ENCODE data around the gene ACTN1. TPM values are rescaled to one million over a fixed set of nuclear protein-coding genes. Genes with fewer than 3 reads are reported as not detected.
A peak's percentile ranks its signal among the peaks of the same experiment; 100 is the strongest.

Gene ACTN1
- total and polyA plus RNA-seq, 7 experiments from 2014 or later: 41.3 to 390 (median 227) TPM

- Histone ChIP-seq H3K4me3 (ENCODE audit: low read length) (no peak overlapping the region), H3K4me1 (ENCODE audit: control insufficient read depth in 2 of 2, insufficient read depth in 2 of 2, low read length in 2 of 2) (peaks cover 0 to 73% of the 10 kb centered on the region in 2 donors), H3K27ac (ENCODE audit: low read depth, low read length) (peak overlapping the region; percentile 59), H3K36me3 (ENCODE audit: control insufficient read depth in 2 of 3, insufficient read depth in 3 of 3, low read length in 3 of 3) (peaks cover 0 to 19% (median 0%) of the 10 kb centered on the region in 3 experiments), H3K27me3 (ENCODE audit: control insufficient read depth in 2 of 2, insufficient read depth in 2 of 2, low read length in 2 of 2) (no peaks in the 10 kb centered on the region), H3K9me3 (ENCODE audit: control insufficient read depth in 2 of 3, low read length in 3 of 3) (no peaks in the 10 kb centered on the region)
- CTCF ChIA-PET: interaction anchor here (1.2 to 1.4 kb wide), 2 partner anchors 10 to 32 kb away, joined by 3 to 4 read pairs; no protein-coding TSS in a partner anchor
- Mint-ChIP-seq H3K4me3 (peak overlapping the region in 9 of 10 donors; percentile 44 to 83 (median 70)), H3K9me3 (peaks cover 0 to 1% (median 0%) of the 10 kb centered on the region in 11 donors), H3K27ac (peak overlapping the region in 8 of 9 donors; percentile 88 to 99 (median 93)), H3K36me3 (peaks cover 0 to 23% (median 0%) of the 10 kb centered on the region in 5 donors), H3K27me3 (no peaks in the 10 kb centered on the region), H3K4me1 (peaks cover 25 to 97% (median 92%) of the 10 kb centered on the region in 7 donors)
- no peak for ATAC-seq
- POLR2A ChIA-PET: interaction anchor here (1.0 to 3.0 kb wide), 2 partner anchors 14 to 18 kb away, joined by 3 to 21 read pairs; no protein-coding TSS in a partner anchor
- no peak for DNase-seq
- intact Hi-C loops (cut with micrococcal nuclease): loop anchor here in 1 of 2 donors (2.0 kb wide), 1 partner anchor 18 kb away; no protein-coding TSS in a partner anchor
Observed at GRCh38 chr14:68946489-68946822, 32.6 kb downstream of the ACTN1 start.

- peaks cover 19 to 97% (median 91%) of the 10 kb centered on the region in 7 donors for H3K4me1 Mint-ChIP-seq
- H3K9me3 Mint-ChIP-seq: peaks cover 0 to 1% (median 0%) of the 10 kb centered on the region in 11 donors
- peak overlapping the region in 8 of 9 donors; percentile 88 to 99 (median 93) for H3K27ac Mint-ChIP-seq
- no peak for DNase-seq
- no peaks in the 10 kb centered on the region for H3K9me3 ChIP-seq (ENCODE audit: control insufficient read depth in 2 of 3, low read length in 3 of 3)
- ATAC-seq: no peak
- H3K4me3 ChIP-seq (ENCODE audit: low read length): no peak overlapping the region
- peaks cover 0 to 20% (median 0%) of the 10 kb centered on the region in 5 donors for H3K36me3 Mint-ChIP-seq
- no peaks in the 10 kb centered on the region for H3K27me3 Mint-ChIP-seq
- H3K27me3 ChIP-seq (ENCODE audit: control insufficient read depth in 2 of 2, insufficient read depth in 2 of 2, low read length in 2 of 2): no peaks in the 10 kb centered on the region
- peaks cover 0 to 19% (median 0%) of the 10 kb centered on the region in 3 experiments for H3K36me3 ChIP-seq (ENCODE audit: control insufficient read depth in 2 of 3, insufficient read depth in 3 of 3, low read length in 3 of 3)
- intact Hi-C loops (cut with micrococcal nuclease): loop anchor here in 1 of 2 donors (1.0 to 2.0 kb wide), 2 partner anchors 17 to 33 kb away; partner anchors contain the start of gene ACTN1
- peak overlapping the region; percentile 59 for H3K27ac ChIP-seq (ENCODE audit: low read depth, low read length)
- H3K4me1 ChIP-seq (ENCODE audit: control insufficient read depth in 2 of 2, insufficient read depth in 2 of 2, low read length in 2 of 2): peaks cover 0 to 70% of the 10 kb centered on the region in 2 donors
- peak overlapping the region in 9 of 10 donors; percentile 41 to 83 (median 79) for H3K4me3 Mint-ChIP-seq
- ChIA-PET POLR2A (interaction anchor here (0.7 to 1.9 kb wide), 7 partner anchors 10 to 102 kb away, joined by 3 to 8 read pairs (median 3); no protein-coding TSS in a partner anchor), CTCF (interaction anchor here (1.2 to 1.4 kb wide), 4 partner anchors 10 to 56 kb away, joined by 3 to 4 read pairs (median 4); no protein-coding TSS in a partner anchor)
Observed at GRCh38 chr14:68945585-68946488, 33.3 kb downstream of the ACTN1 start.

- Histone ChIP-seq H3K9me3 (ENCODE audit: control insufficient read depth in 2 of 3, low read length in 3 of 3) (no peaks in the 10 kb centered on the region), H3K27me3 (ENCODE audit: control insufficient read depth in 2 of 2, insufficient read depth in 2 of 2, low read length in 2 of 2) (no peaks in the 10 kb centered on the region), H3K27ac (ENCODE audit: low read depth, low read length) (peak overlapping the region; percentile 59), H3K4me3 (ENCODE audit: low read length) (no peak overlapping the region), H3K36me3 (ENCODE audit: control insufficient read depth in 2 of 3, insufficient read depth in 3 of 3, low read length in 3 of 3) (peaks cover 0 to 19% (median 0%) of the 10 kb centered on the region in 3 experiments), H3K4me1 (ENCODE audit: control insufficient read depth in 2 of 2, insufficient read depth in 2 of 2, low read length in 2 of 2) (peaks cover 0 to 70% of the 10 kb centered on the region in 2 donors)
- Mint-ChIP-seq H3K9me3 (peaks cover 0 to 1% (median 0%) of the 10 kb centered on the region in 11 donors), H3K4me3 (peak overlapping the region in 9 of 10 donors; percentile 41 to 83 (median 79)), H3K27me3 (no peaks in the 10 kb centered on the region), H3K36me3 (peaks cover 0 to 18% (median 0%) of the 10 kb centered on the region in 5 donors), H3K4me1 (peaks cover 19 to 98% (median 93%) of the 10 kb centered on the region in 7 donors), H3K27ac (peak overlapping the region in 8 of 9 donors; percentile 88 to 99 (median 93))
- ChIA-PET POLR2A (interaction anchor here (0.7 to 1.9 kb wide), 6 partner anchors 10 to 103 kb away, joined by 3 to 8 read pairs (median 3); no protein-coding TSS in a partner anchor), CTCF (interaction anchor here (0.7 to 1.4 kb wide), 7 partner anchors 10 to 57 kb away, joined by 3 to 5 read pairs (median 4); no protein-coding TSS in a partner anchor)
- intact Hi-C loops (cut with micrococcal nuclease): loop anchor here in 1 of 2 donors (1.0 kb wide), 1 partner anchor 34 kb away; the partner anchor contains the start of gene ACTN1
- DNase-seq: peak in 6 of 9 donors; percentile 43 to 64 (median 50)
- peak; percentile 62 for ATAC-seq
Observed at GRCh38 chr14:68945190-68945584, 33.9 kb downstream of the ACTN1 start.

GRCh38 chr14:68944162-68944561, 34.9 kb downstream of the ACTN1 start:
- DNase-seq (no peak), ATAC-seq (no peak)
- H3K27me3 ChIP-seq (ENCODE audit: control insufficient read depth in 2 of 2, insufficient read depth in 2 of 2, low read length in 2 of 2): no peaks in the 10 kb centered on the region
- H3K27ac ChIP-seq (ENCODE audit: low read depth, low read length): peak overlapping the region; percentile 59
- CTCF ChIA-PET: interaction anchor here (1.0 to 1.4 kb wide), 3 partner anchors 31 to 58 kb away, joined by 3 to 4 read pairs (median 3); no protein-coding TSS in a partner anchor
- H3K4me1 ChIP-seq (ENCODE audit: control insufficient read depth in 2 of 2, insufficient read depth in 2 of 2, low read length in 2 of 2): peaks cover 0 to 76% of the 10 kb centered on the region in 2 donors
- intact Hi-C loops (cut with micrococcal nuclease): no loop called here
- POLR2A ChIA-PET: interaction anchor here (1.5 to 1.9 kb wide), 3 partner anchors 23 to 34 kb away, joined by 3 to 8 read pairs (median 6); no protein-coding TSS in a partner anchor
- no peaks in the 10 kb centered on the region for H3K27me3 Mint-ChIP-seq
- peak overlapping the region in 6 of 10 donors; percentile 22 to 79 (median 60) for H3K4me3 Mint-ChIP-seq
- H3K4me3 ChIP-seq (ENCODE audit: low read length): no peak overlapping the region
- peaks cover 0 to 14% (median 0%) of the 10 kb centered on the region in 5 donors for H3K36me3 Mint-ChIP-seq
- peaks cover 0 to 1% (median 0%) of the 10 kb centered on the region in 11 donors for H3K9me3 Mint-ChIP-seq
- peaks cover 14 to 100% (median 96%) of the 10 kb centered on the region in 7 donors for H3K4me1 Mint-ChIP-seq
- H3K27ac Mint-ChIP-seq: peak overlapping the region in 8 of 9 donors; percentile 88 to 99 (median 93)
- no peaks in the 10 kb centered on the region for H3K9me3 ChIP-seq (ENCODE audit: control insufficient read depth in 2 of 3, low read length in 3 of 3)
- H3K36me3 ChIP-seq (ENCODE audit: control insufficient read depth in 2 of 3, insufficient read depth in 3 of 3, low read length in 3 of 3): peaks cover 0 to 19% (median 0%) of the 10 kb centered on the region in 3 experiments

GRCh38 chr14:68943107-68943506, 36.0 kb downstream of the ACTN1 start:
- Histone ChIP-seq H3K4me1 (ENCODE audit: control insufficient read depth in 2 of 2, insufficient read depth in 2 of 2, low read length in 2 of 2) (peaks cover 0 to 76% of the 10 kb centered on the region in 2 donors), H3K27ac (ENCODE audit: low read depth, low read length) (no peak overlapping the region), H3K4me3 (ENCODE audit: low read length) (no peak overlapping the region), H3K27me3 (ENCODE audit: control insufficient read depth in 2 of 2, insufficient read depth in 2 of 2, low read length in 2 of 2) (no peaks in the 10 kb centered on the region), H3K9me3 (ENCODE audit: control insufficient read depth in 2 of 3, low read length in 3 of 3) (no peaks in the 10 kb centered on the region), H3K36me3 (ENCODE audit: control insufficient read depth in 2 of 3, insufficient read depth in 3 of 3, low read length in 3 of 3) (peaks cover 0 to 19% (median 0%) of the 10 kb centered on the region in 3 experiments)
- Mint-ChIP-seq H3K27ac (peak overlapping the region in 7 of 9 donors; percentile 23 to 99 (median 77)), H3K4me3 (peak overlapping the region in 4 of 10 donors; percentile 10 to 42 (median 24)), H3K27me3 (no peaks in the 10 kb centered on the region), H3K4me1 (peaks cover 18 to 100% (median 96%) of the 10 kb centered on the region in 7 donors), H3K36me3 (peaks cover 0 to 14% (median 0%) of the 10 kb centered on the region in 5 donors), H3K9me3 (peaks cover 0 to 1% (median 0%) of the 10 kb centered on the region in 11 donors)
- no peak for ATAC-seq
- no peak for DNase-seq
- CTCF ChIA-PET: interaction anchor here (0.6 to 0.8 kb wide), 2 partner anchors 19 to 117 kb away, joined by 3 read pairs; no protein-coding TSS in a partner anchor
- intact Hi-C loops (cut with micrococcal nuclease): no loop called here
- POLR2A ChIA-PET: interaction anchor here (0.9 to 1.2 kb wide), 4 partner anchors 10 to 33 kb away, joined by 3 to 5 read pairs (median 3); no protein-coding TSS in a partner anchor
